ENCODE measurements around the gene POLR3GL. TPM values are rescaled to one million over a fixed set of nuclear protein-coding genes. Genes with fewer than 3 reads are reported as not detected.
A peak's percentile ranks its signal among the peaks of the same experiment; 100 is the strongest.

Gene POLR3GL
- polyA plus RNA-seq, 1 donor from 2014 or later: 38.6 TPM

- Histone ChIP-seq H3K9me3 (ENCODE audit: low read length) (no peaks in the 10 kb centered on the region), H3K4me2 (ENCODE audit: low read length) (peak within 1 kb of the TSS; percentile 85), H3K79me2 (replicated peaks; ENCODE audit: insufficient read depth, low read length) (peaks cover 57% of the 10 kb centered on the region), H3K27me3 (ENCODE audit: insufficient read depth, low read depth, low read length) (no peaks in the 10 kb centered on the region), H3K4me3 (ENCODE audit: low read length) (peak within 1 kb of the TSS; percentile 79), H3K9me2 (ENCODE audit: insufficient read depth, low read length) (no peaks in the 10 kb centered on the region), H3K36me3 (ENCODE audit: insufficient read depth, low read length) (peaks cover 29% of the 10 kb centered on the region), H4K20me1 (ENCODE audit: insufficient read depth) (peaks cover 47% of the 10 kb centered on the region), H3K27ac (ENCODE audit: low read length) (peak within 1 kb of the TSS; percentile 85), H3K9ac (ENCODE audit: low read length) (peak within 1 kb of the TSS; percentile 76), H3F3A (ENCODE audit: insufficient read depth, low read length, poor library complexity, severe bottlenecking) (peaks cover 3% of the 10 kb centered on the region), H2AFZ (ENCODE audit: low read depth, low read length) (peak within 1 kb of the TSS; percentile 35)
- peak; percentile 19 for TF ChIP-seq SMC3 (conservative IDR thresholded peaks at IDR 0.05; ENCODE audit: poor library complexity)
- TF ChIP-seq MXI1 (conservative IDR thresholded peaks at IDR 0.05; ENCODE audit: poor library complexity, severe bottlenecking): peak; percentile 96
- TF ChIP-seq, protein P1, sequence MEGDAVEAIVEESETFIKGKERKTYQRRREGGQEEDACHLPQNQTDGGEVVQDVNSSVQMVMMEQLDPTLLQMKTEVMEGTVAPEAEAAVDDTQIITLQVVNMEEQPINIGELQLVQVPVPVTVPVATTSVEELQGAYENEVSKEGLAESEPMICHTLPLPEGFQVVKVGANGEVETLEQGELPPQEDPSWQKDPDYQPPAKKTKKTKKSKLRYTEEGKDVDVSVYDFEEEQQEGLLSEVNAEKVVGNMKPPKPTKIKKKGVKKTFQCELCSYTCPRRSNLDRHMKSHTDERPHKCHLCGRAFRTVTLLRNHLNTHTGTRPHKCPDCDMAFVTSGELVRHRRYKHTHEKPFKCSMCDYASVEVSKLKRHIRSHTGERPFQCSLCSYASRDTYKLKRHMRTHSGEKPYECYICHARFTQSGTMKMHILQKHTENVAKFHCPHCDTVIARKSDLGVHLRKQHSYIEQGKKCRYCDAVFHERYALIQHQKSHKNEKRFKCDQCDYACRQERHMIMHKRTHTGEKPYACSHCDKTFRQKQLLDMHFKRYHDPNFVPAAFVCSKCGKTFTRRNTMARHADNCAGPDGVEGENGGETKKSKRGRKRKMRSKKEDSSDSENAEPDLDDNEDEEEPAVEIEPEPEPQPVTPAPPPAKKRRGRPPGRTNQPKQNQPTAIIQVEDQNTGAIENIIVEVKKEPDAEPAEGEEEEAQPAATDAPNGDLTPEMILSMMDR (IDR thresholded peaks at IDR 0.05; ENCODE audit: poor library complexity, severe bottlenecking): peak; percentile 19
- TF ChIP-seq, protein P2, sequence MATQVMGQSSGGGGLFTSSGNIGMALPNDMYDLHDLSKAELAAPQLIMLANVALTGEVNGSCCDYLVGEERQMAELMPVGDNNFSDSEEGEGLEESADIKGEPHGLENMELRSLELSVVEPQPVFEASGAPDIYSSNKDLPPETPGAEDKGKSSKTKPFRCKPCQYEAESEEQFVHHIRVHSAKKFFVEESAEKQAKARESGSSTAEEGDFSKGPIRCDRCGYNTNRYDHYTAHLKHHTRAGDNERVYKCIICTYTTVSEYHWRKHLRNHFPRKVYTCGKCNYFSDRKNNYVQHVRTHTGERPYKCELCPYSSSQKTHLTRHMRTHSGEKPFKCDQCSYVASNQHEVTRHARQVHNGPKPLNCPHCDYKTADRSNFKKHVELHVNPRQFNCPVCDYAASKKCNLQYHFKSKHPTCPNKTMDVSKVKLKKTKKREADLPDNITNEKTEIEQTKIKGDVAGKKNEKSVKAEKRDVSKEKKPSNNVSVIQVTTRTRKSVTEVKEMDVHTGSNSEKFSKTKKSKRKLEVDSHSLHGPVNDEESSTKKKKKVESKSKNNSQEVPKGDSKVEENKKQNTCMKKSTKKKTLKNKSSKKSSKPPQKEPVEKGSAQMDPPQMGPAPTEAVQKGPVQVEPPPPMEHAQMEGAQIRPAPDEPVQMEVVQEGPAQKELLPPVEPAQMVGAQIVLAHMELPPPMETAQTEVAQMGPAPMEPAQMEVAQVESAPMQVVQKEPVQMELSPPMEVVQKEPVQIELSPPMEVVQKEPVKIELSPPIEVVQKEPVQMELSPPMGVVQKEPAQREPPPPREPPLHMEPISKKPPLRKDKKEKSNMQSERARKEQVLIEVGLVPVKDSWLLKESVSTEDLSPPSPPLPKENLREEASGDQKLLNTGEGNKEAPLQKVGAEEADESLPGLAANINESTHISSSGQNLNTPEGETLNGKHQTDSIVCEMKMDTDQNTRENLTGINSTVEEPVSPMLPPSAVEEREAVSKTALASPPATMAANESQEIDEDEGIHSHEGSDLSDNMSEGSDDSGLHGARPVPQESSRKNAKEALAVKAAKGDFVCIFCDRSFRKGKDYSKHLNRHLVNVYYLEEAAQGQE (IDR thresholded peaks at IDR 0.05; ENCODE audit: borderline replicate concordance): no peak
- TF ChIP-seq POLR2AphosphoS5 (IDR thresholded peaks at IDR 0.05): peak; percentile 80
- TF ChIP-seq EZH2 (IDR thresholded peaks at IDR 0.05; ENCODE audit: borderline replicate concordance, insufficient read depth, low read length, poor library complexity, severe bottlenecking): no peak
- no peak for TF ChIP-seq TAF1 (IDR thresholded peaks at IDR 0.05; ENCODE audit: low read depth)
- TF ChIP-seq EP300 (conservative IDR thresholded peaks at IDR 0.05; ENCODE audit: poor library complexity, severe bottlenecking): peak; percentile 73
- TF ChIP-seq RAD21 (conservative IDR thresholded peaks at IDR 0.05): peak; percentile 15
Measured at GRCh38 chr1:145996433-145997015, 32.0 kb downstream of the POLR3GL start, which contains the start of gene TXNIP. TSS of gene TXNIP (minus strand) at chr1:145996579. CDS start at chr1:145996266, 313 bp downstream.

DNA sequence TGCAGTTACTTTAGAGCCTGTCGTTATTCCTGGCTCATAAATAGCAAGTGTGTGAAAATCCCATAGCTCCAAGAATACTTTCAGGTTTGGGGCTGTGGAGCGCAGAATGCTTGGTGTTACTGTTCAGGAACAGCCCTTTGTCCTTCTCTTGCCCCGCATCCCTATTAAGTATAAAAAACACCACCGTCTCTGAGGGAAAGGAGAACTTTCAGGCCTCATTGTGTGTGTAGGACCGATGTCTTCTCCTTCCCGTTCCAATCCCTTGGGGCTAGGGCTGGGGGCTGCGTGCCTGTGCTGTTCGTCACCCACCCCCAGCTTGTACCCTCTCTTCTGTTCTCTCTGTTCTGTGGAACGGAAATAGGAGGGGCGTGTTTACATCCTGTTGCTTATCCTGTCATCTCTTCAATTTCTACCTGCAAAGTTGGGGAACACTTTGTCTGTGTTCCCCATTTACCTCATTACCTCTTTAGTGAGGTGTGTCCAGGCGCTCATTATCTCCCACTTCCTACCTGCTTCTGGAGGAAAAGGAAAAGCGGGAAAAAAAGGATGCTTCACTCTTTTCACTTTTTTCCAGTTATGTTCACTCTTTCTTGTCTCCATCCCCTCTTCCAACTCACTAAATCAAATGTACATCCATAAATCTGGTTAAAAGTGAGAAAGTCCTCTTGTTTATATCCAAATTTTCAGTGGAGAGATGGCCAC, 32.7 kb downstream of the POLR3GL start:
- TF ChIP-seq SMC3 (conservative IDR thresholded peaks at IDR 0.05; ENCODE audit: poor library complexity) (no peak), EZH2 (IDR thresholded peaks at IDR 0.05; ENCODE audit: borderline replicate concordance, insufficient read depth, low read length, poor library complexity, severe bottlenecking) (no peak), MXI1 (conservative IDR thresholded peaks at IDR 0.05; ENCODE audit: poor library complexity, severe bottlenecking) (no peak), POLR2AphosphoS5 (IDR thresholded peaks at IDR 0.05) (no peak), EP300 (conservative IDR thresholded peaks at IDR 0.05; ENCODE audit: poor library complexity, severe bottlenecking) (no peak), RAD21 (conservative IDR thresholded peaks at IDR 0.05) (no peak), TAF1 (IDR thresholded peaks at IDR 0.05; ENCODE audit: low read depth) (no peak)
- TF ChIP-seq, protein P1 (IDR thresholded peaks at IDR 0.05; ENCODE audit: poor library complexity, severe bottlenecking): no peak
- TF ChIP-seq, protein P2 (IDR thresholded peaks at IDR 0.05; ENCODE audit: borderline replicate concordance): no peak
- peak overlapping the region; percentile 68 for H3K9ac ChIP-seq (ENCODE audit: low read length)
- peak overlapping the region; percentile 35 for H2AFZ ChIP-seq (ENCODE audit: low read depth, low read length)

More for the DNA sequence above, 32.7 kb downstream of the POLR3GL start:
- Histone ChIP-seq H3K79me2 (replicated peaks; ENCODE audit: insufficient read depth, low read length) (peaks cover 50% of the 10 kb centered on the region), H3K9me2 (ENCODE audit: insufficient read depth, low read length) (no peaks in the 10 kb centered on the region), H3K4me3 (ENCODE audit: low read length) (peak overlapping the region; percentile 79), H4K20me1 (ENCODE audit: insufficient read depth) (peaks cover 41% of the 10 kb centered on the region), H3K9me3 (ENCODE audit: low read length) (no peaks in the 10 kb centered on the region), H3K36me3 (ENCODE audit: insufficient read depth, low read length) (peaks cover 26% of the 10 kb centered on the region), H3K27ac (ENCODE audit: low read length) (peak overlapping the region; percentile 78), H3F3A (ENCODE audit: insufficient read depth, low read length, poor library complexity, severe bottlenecking) (peaks cover 3% of the 10 kb centered on the region), H3K4me2 (ENCODE audit: low read length) (peak overlapping the region; percentile 85), H3K27me3 (ENCODE audit: insufficient read depth, low read depth, low read length) (no peaks in the 10 kb centered on the region)
